NCI-H774 (cell line): ENCODE measurements around the gene TTLL13.
A peak's percentile ranks its signal among the peaks of the same experiment; 100 is the strongest.
"Not testable (repeated sequence)": the region's sequence is repeated elsewhere in the genome, so short reads cannot be mapped to it uniquely, and the experiment has no call there.

Experiments used
- DNase-seq: peaks from one replicate; lab custom pipeline; 2025; lab: John Stamatoyannopoulos, UW

TTLL13 gene

GRCh38 chr15:90239371-90239770, 10.0 kb upstream of the TTLL13 start:
- no peak for DNase-seq

DNA sequence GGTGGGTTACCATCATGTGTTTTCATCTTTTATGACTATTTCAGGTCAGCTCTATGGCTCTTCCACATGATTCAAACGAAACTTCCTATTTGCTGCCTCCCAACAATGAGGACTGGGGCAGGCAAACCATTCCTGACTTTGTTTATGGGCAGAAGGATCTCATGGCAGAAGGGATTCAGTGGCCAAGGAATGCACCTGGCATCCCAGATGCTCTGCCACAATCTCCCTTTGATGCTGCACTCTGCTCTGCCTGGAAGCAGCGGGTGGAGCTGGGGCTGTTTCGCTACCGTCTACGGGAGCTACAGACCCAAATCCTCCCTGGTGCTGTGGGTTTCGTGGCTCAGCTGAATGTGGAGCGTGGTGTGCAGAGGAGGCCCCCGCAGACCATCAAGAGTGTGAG, 8.5 kb upstream of the TTLL13 start:
- DNase-seq: no peak

DNA sequence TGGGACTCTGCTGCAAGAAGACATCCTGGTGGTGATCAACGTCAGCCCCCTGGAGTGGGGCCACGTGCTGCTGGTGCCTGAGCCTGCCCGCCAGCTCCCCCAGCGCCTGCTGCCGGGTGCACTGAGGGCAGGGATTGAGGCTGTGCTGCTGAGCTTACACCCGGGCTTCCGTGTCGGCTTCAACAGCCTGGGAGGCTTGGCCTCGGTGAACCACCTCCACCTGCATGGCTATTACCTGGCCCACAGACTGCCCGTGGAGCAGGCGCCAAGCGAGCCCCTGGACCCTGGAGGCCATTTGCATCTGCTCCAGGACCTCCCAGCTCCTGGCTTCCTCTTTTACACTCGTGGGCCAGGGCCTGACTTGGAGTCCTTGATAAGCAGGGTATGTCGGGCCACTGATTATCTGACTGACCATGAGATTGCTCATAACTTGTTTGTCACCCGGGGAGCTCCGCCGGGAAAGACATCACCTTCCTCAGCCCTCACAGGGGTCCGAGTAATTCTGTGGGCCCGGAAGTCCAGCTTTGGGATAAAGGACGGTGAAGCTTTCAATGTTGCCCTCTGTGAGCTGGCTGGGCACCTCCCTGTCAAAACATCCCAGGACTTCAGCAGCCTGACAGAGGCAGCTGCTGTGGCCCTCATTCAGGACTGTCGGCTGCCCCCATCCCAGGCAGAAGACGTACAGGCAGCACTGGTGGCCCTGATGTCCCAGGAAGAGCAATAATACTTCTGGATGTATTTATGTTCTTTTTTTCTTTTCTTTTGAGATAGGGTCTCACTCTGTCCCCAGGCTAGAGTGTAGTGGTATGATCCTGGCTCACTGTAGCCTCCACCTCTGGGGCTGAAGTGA, 7.8 kb upstream of the TTLL13 start:
- no peak for DNase-seq

DNA sequence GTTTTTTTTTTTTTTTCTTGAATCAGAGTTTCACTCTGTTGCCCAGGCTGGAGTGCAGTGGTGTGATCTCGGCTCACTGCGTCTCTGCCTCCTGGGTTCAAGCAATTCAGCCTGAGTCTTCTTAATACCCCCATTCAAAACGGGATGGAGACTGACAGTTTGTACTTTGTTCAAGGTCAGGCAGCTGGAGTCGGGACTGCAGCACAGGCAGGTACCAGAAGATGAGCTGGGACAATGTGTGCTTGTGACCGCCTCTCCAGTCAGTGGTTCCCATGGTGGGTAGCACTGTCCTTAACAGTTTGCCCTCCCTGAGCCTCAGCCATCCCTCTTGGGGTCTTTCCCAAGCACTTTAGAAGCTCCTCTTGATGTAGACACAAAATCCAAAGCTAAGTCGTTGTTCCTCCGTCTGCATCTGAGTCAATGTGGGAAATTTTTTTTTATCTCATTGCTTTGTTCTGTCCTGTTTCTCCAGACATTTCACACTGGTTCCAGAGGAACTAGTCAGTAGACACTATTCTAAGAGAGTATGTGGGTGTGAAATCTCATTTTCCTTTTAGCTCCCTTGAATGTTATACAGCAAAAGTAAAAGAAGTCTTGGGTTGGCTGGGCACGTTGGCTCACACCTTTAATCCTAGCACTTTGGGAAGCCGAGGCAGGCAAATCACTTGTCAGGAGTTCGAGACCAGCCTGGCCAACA, 5.3 kb upstream of the TTLL13 start:
- DNase-seq: no peak

DNA sequence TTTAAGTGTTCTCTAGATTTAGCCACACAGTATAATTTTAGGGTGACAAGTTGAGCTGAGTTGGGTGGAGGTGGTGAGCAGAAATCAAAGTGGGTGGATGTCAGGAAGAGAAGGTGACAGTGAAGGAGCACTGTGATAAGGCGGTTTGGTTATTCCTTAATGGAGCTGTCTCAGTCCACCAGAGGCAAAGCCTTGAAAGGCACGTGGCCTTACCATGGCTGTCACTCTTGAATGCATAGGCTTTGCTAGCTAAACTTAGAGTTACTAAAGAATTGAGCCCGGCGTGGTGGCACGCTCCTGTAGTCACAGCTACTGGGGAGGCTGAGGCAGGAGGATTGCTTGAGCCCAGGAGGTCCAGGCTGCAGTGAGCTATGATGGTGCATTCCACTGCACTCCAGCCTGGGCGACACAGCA, 560 bp upstream of the TTLL13 start:
- DNase-seq: no peak

- DNase-seq: no peak
Measured at GRCh38 chr15:90257776-90258175, 8.4 kb downstream of the TTLL13 start.

- no peak for DNase-seq
Measured at GRCh38 chr15:90259524-90259923, 10.2 kb downstream of the TTLL13 start.

DNA sequence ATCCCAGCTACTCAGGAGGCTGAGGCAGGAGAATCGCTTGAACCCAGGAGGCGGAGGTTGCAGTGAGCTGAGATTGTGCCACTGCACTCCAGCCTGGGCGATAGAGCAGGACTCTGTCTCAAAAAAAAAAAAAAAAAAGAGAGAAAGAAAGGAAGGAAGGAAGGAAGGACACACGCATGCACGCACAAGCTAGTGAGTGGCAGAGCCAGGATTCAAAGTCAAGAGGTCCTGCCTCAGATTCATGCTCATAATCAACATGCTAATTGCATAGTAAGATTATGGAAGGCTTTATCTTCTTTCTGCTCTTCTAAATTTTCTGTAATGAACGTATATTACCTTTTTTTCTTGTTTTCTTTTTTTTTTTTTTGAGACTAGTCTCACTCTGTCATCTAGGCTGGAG, 11.4 kb downstream of the TTLL13 start:
- DNase-seq: not testable (repeated sequence)

GRCh38 chr15:90261811-90262210, 12.5 kb downstream of the TTLL13 start:
- no peak for DNase-seq

DNA sequence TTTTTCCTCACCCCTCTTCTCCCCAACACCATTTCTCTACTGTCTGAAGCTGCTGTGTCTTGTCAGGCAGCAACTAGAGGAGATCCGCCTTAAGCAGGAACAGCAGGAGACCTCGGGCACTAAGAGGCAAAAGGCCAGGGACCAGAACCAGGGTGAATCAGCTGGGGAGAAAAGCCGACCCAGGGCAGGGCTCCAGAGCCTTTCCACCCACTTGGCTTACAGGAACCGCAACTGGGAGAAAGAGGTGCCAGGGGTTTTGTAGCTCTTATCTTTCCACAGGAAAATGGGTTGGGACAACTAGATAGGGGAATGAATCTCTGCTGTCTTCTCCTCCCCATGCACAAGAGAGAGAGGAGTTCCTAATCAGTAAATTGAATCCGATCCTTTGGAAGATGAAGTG, 13.1 kb downstream of the TTLL13 start:
- no peak for DNase-seq

GRCh38 chr15:90264671-90265070, 15.3 kb downstream of the TTLL13 start:
- DNase-seq: no peak

DNA sequence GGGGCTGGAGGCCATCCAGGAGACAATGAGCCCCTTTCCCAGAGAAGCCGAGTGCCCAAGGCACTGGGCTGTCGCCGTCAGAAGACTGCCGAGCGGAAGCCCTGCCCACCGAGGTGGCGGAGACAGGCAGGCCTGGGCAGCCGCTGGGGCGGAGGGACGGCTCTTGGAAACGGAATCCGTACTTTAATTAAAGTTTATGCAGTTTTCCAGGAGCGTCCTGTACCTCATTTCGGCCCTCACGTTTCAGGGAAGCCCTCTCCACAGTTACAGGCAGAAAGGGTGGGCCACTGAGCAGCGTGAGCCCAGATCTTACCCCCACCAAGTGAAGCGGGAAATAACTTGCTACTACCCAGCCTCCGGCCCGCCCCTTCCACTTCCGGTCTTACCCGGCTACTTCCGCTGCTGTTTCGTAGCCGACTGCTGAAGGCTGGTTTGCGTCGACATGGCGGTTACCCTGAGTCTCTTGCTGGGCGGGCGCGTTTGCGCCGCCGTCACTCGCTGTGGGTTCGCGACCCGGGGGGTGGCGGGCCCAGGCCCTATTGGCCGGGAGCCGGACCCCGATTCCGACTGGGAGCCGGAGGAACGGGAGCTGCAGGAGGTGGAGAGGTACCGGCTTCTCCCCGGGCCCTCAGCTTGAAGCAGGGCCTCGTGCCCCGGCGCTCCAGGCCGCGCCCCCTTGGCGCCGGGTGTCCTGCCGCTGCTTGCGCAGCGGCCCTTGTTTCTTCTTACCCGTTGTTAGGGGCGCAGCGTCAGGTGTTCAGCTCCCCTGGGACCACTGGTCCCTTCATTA, 16.1 kb downstream of the TTLL13 start, which contains the start of gene NGRN:
Gene NGRN, plus strand, starts transcription at position 402 of the 790 bp plus-strand sequence. Its CDS starts 41 bp downstream, at position 443.
- peak; percentile 81 for DNase-seq

DNA sequence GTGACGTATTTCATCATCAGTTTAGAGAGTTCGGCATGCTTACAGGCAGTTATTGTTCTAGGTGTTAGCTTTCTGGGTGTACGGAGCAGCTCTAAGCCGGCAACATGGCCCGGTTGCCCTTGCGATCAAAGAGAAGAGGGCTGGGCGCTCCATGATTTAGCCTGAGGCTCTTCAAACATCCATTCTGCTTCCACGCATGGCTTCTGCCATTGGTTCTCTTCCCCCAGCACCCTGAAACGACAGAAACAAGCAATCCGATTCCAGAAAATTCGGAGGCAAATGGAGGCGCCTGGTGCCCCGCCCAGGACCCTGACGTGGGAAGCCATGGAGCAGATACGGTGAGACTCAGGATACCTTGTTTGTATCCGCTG, 16.7 kb downstream of the TTLL13 start:
- DNase-seq: peak; percentile 29

DNA sequence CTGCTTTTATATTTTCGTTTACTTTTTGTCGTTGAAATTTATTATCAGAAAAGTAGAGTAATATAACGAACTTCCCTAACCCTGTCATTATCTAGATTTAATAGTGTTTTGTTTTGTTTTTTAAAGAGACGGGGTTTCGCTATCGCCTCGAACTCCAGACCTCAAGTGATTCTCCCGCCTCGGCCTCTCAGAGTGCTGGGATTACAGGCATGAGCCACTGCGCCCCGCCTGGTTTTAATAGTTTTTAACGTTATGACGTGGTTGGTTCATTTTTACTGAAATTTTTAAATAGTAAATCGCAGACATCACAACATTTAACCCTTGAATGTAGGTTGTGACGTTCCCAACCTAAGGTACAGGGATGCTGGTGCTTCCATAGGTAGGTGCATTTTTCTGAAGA, 17.1 kb downstream of the TTLL13 start:
- DNase-seq: no peak

- no peak for DNase-seq
Measured at GRCh38 chr15:90268415-90268814, 19.1 kb downstream of the TTLL13 start.

- DNase-seq: no peak
Measured at GRCh38 chr15:90270502-90271150, 21.3 kb downstream of the TTLL13 start.

DNA sequence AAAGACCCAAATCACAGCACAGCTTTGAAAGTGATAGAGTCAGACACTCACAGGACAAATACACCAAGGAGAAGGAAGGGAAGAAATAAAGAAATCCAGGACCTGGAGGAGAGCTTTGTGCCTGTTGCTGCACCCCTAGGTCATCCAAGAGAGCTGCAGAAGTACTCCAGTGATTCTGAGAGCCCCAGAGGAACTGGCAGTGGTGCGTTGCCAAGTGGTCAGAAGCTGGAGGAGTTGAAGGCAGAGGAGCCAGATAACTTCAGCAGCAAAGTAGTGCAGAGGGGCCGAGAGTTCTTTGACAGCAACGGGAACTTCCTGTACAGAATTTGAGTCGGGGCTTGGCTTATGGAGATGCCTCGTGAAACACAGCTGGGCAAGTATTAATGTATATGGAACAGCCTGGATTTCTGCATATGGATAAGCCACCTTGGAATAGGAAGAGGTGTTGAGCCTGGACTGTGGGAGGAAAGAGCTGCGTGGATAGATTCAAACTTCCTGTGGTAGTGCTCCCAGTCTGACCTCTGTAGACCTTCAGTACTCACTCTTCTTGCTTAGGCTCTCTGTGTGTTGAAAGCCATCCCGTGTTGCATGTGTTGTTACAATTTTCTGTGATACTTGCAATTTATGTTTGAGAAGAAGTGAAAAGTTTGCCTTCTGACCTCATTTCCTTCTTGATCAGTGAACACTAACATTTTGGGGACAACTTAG, 22.3 kb downstream of the TTLL13 start:
- DNase-seq: no peak

DNA sequence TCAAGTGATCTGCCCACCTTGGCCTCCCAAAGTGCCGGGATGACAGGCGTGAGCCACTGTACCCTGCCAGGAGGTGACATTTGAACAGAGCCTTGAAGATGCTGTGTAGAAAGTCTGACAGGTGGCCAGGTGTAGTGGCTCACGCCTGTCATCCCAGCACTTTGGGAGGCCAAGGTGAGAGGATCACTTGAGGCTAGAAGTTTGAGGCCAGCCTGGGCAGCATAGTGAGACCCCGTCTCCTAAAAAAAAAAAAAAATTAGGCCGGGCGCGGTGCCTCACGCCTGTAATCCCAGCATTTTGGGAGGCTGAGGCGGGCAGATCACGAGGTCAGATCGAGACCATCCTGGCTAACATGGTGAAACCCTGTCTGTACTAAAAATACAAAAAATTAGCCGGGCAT, 29.1 kb downstream of the TTLL13 start:
- DNase-seq: not testable (repeated sequence)

GRCh38 chr15:90280743-90281142, 31.4 kb downstream of the TTLL13 start:
- DNase-seq: not testable (repeated sequence)

DNA sequence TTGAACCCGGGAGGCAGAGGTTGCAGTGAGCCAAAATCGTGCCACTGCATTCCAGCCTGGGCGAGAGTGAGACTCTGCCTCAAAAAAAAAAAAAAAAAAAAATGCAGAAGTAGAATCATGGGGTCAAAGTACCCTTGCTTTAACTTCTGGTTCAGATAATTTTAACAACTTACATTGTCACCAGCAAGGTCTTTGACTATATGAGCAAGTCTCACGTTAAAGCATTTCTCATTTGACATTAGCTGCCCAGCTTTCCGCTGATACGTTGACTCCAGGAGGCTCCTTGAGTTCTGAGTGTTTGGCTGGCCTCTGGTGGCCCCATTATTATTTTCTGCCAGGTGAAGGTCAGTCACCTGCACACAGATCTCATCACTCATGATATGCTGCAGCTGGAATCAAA, 32.3 kb downstream of the TTLL13 start:
- peak; percentile 7 for DNase-seq

GRCh38 chr15:90286678-90287077, 37.3 kb downstream of the TTLL13 start:
- no peak for DNase-seq
